ENCODE measurements around the gene ERCC4. TPM values are rescaled to one million over a fixed set of nuclear protein-coding genes. Genes with fewer than 3 reads are reported as not detected.

ERCC4 gene
- polyA plus RNA-seq, 3 donors, result 1.8 to 11.8 (median 5.9) TPM

GRCh38 chr16:13999895-14000425, 80.0 kb downstream of the ERCC4 start:
- Mint-ChIP-seq H3K27me3 (ENCODE audit: low read depth in 3 of 3) (peaks cover 7 to 8% (median 7%) of the 10 kb centered on the region in 3 donors), H3K4me3 (no peak overlapping the region), H3K27ac (no peak overlapping the region), H3K9me3 (no peaks in the 10 kb centered on the region), H3K36me3 (no peaks in the 10 kb centered on the region), H3K4me1 (peaks cover 30% of the 10 kb centered on the region)
- intact Hi-C loops (cut with micrococcal nuclease), result no loop called here
- Histone ChIP-seq H3K4me3 (replicated peaks in 1 of 3; ENCODE audit: low read depth in 2 of 3, low read length in 3 of 3) (no peak overlapping the region), H2AFZ (ENCODE audit: insufficient read depth, low read depth, low read length, poor library complexity, severe bottlenecking) (no peak overlapping the region), H3K27me3 (ENCODE audit: control insufficient read depth in 2 of 2, insufficient read depth in 2 of 2, low read length in 2 of 2) (no peaks in the 10 kb centered on the region), H3K9ac (ENCODE audit: insufficient read depth, low read length, poor library complexity, severe bottlenecking) (no peak overlapping the region), H3K36me3 (replicated peaks in 1 of 2; ENCODE audit: control insufficient read depth in 1 of 2, insufficient read depth in 2 of 2, low read length in 2 of 2) (no peaks in the 10 kb centered on the region), H4K20me1 (ENCODE audit: insufficient read depth, low read length) (no peaks in the 10 kb centered on the region), H3K4me2 (replicated peaks; ENCODE audit: extremely low read depth, low read length, poor library complexity, severe bottlenecking) (no peak overlapping the region), H3K9me3 (replicated peaks in 1 of 2; ENCODE audit: control insufficient read depth in 1 of 2, insufficient read depth in 1 of 2, low read length in 2 of 2) (no peaks in the 10 kb centered on the region), H3K4me1 (ENCODE audit: control insufficient read depth in 1 of 2, insufficient read depth in 2 of 2, low read length in 2 of 2) (peaks cover 22 to 32% of the 10 kb centered on the region in 2 donors), H3K79me2 (ENCODE audit: insufficient read depth, low read length) (no peaks in the 10 kb centered on the region), H3K27ac (ENCODE audit: low read depth in 1 of 2, low read length in 2 of 2) (no peak overlapping the region)
- TF ChIP-seq, protein P1, sequence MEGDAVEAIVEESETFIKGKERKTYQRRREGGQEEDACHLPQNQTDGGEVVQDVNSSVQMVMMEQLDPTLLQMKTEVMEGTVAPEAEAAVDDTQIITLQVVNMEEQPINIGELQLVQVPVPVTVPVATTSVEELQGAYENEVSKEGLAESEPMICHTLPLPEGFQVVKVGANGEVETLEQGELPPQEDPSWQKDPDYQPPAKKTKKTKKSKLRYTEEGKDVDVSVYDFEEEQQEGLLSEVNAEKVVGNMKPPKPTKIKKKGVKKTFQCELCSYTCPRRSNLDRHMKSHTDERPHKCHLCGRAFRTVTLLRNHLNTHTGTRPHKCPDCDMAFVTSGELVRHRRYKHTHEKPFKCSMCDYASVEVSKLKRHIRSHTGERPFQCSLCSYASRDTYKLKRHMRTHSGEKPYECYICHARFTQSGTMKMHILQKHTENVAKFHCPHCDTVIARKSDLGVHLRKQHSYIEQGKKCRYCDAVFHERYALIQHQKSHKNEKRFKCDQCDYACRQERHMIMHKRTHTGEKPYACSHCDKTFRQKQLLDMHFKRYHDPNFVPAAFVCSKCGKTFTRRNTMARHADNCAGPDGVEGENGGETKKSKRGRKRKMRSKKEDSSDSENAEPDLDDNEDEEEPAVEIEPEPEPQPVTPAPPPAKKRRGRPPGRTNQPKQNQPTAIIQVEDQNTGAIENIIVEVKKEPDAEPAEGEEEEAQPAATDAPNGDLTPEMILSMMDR (IDR thresholded peaks at IDR 0.05), result no peak
- DNase-seq, result no peak
- 67% methylated on average over 6 of the region's 12 CpGs for WGBS (ENCODE audit: insufficient coverage)

DNA sequence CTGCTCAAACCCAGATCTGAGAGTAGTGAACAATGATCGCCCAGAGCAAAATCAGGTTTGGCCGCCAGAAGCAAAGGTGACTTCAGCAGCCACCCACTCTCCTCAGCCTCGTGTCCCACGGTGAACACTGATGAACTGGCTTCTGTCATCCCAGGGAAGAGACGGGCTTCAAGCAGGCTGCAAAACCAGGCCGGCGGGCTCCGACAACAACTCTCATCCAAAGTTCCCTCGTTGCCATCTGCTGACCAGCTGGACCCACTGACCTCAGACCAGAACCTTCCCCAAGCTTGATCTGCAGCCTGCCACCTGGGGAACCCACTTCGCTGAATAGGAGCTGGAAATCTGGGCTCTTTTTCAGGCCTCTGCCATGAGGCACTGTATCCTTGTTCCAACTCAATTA, 81.6 kb downstream of the ERCC4 start:
- no peaks in the 10 kb centered on the region for H3K36me3 Mint-ChIP-seq
- H3K27ac Mint-ChIP-seq, result no peak overlapping the region
- Histone ChIP-seq H2AFZ (ENCODE audit: insufficient read depth, low read depth, low read length, poor library complexity, severe bottlenecking) (no peak overlapping the region), H3K27me3 (ENCODE audit: control insufficient read depth in 2 of 2, insufficient read depth in 2 of 2, low read length in 2 of 2) (no peaks in the 10 kb centered on the region), H3K27ac (ENCODE audit: low read depth in 1 of 2, low read length in 2 of 2) (no peak overlapping the region), H3K9me3 (replicated peaks in 1 of 2; ENCODE audit: control insufficient read depth in 1 of 2, insufficient read depth in 1 of 2, low read length in 2 of 2) (no peaks in the 10 kb centered on the region), H4K20me1 (ENCODE audit: insufficient read depth, low read length) (no peaks in the 10 kb centered on the region), H3K4me2 (replicated peaks; ENCODE audit: extremely low read depth, low read length, poor library complexity, severe bottlenecking) (no peak overlapping the region), H3K9ac (ENCODE audit: insufficient read depth, low read length, poor library complexity, severe bottlenecking) (no peak overlapping the region), H3K4me1 (ENCODE audit: control insufficient read depth in 1 of 2, insufficient read depth in 2 of 2, low read length in 2 of 2) (peaks cover 22 to 35% of the 10 kb centered on the region in 2 donors), H3K79me2 (ENCODE audit: insufficient read depth, low read length) (no peaks in the 10 kb centered on the region), H3K4me3 (replicated peaks in 1 of 3; ENCODE audit: low read depth in 2 of 3, low read length in 3 of 3) (no peak overlapping the region), H3K36me3 (replicated peaks in 1 of 2; ENCODE audit: control insufficient read depth in 1 of 2, insufficient read depth in 2 of 2, low read length in 2 of 2) (no peaks in the 10 kb centered on the region)
- WGBS (ENCODE audit: insufficient coverage), result 95% methylated on average over 9 of the region's 10 CpGs
- peaks cover 27% of the 10 kb centered on the region for H3K4me1 Mint-ChIP-seq
- intact Hi-C loops (cut with micrococcal nuclease), result no loop called here
- H3K4me3 Mint-ChIP-seq, result no peak overlapping the region
- DNase-seq, result no peak
- H3K9me3 Mint-ChIP-seq, result no peaks in the 10 kb centered on the region
- peaks cover 7 to 11% (median 8%) of the 10 kb centered on the region in 3 donors for H3K27me3 Mint-ChIP-seq (ENCODE audit: low read depth in 3 of 3)
- TF ChIP-seq, protein P1 (IDR thresholded peaks at IDR 0.05), result no peak

Other genes with a start within 250 kb of the ERCC4 start
- gene MRTFB, start 151.2 kb downstream of the ERCC4 start, polyA plus RNA-seq, result 1 to 10 TPM in 1 of 3 donors, under 1 TPM in 2; 0.69 to 1.4 (median 0.87) TPM